Kidney (tissue), 14 donors: Measurements from ENCODE around the gene VPS18. TPM values are rescaled to one million over a fixed set of nuclear protein-coding genes. Genes with fewer than 3 reads are reported as not detected.

Experiments
- DNase-seq, 5 donors: peaks; one replicate each; pipeline ENCODE4 v3.0.0-alpha.2; 2013 to 2020
- FAIRE-seq: peaks from 2 replicates; lab custom pipeline; 2012; peaks lifted over from hg19 to GRCh38; lab: Jason Lieb, UNC
- H3K27ac ChIP-seq, 2 donors: one replicate each; pipeline ENCODE4 v1.7.0; 2013; ENCODE audit warnings: low read depth in 2 of 2, low read length in 2 of 2, inconsistent platforms in 1 of 2
- H3K27me3 ChIP-seq: one replicate; pipeline ENCODE4 v1.7.1; 2013; ENCODE audit warnings: low read length, inconsistent platforms; ENCODE audit not compliant: control insufficient read depth, insufficient read depth
- H3K36me3 ChIP-seq, 3 donors: one replicate each; pipeline versions ENCODE4 v1.7.0 to v1.7.1; 2013; ENCODE audit warnings: low read length in 3 of 3, control low read depth in 1 of 3, inconsistent platforms in 1 of 3; ENCODE audit not compliant: insufficient read depth in 3 of 3, control insufficient read depth in 2 of 3
- H3K4me1 ChIP-seq, 3 donors: one replicate each; pipeline versions ENCODE4 v1.7.0 to v1.7.1; 2013; ENCODE audit warnings: low read length in 3 of 3, inconsistent platforms in 1 of 3, low read depth in 1 of 3; ENCODE audit not compliant: control insufficient read depth in 2 of 3, insufficient read depth in 2 of 3
- H3K4me3 ChIP-seq, 3 donors: one replicate each; pipeline versions ENCODE4 v1.7.0 to v1.8.1; 2013; ENCODE audit warnings: low read length in 3 of 3, control low read depth in 1 of 3, inconsistent platforms in 1 of 3
- H3K9ac ChIP-seq, 3 donors: one replicate each; pipeline versions ENCODE4 v1.7.0 to v1.7.1; 2013; ENCODE audit warnings: low read length in 3 of 3, control low read depth in 1 of 3, inconsistent platforms in 1 of 3
- H3K9me3 ChIP-seq, 3 donors: one replicate each; pipeline versions ENCODE4 v1.7.0 to v1.7.1; 2013; ENCODE audit warnings: low read length in 3 of 3, control low read depth in 1 of 3, inconsistent platforms in 1 of 3; ENCODE audit not compliant: control insufficient read depth in 2 of 3, insufficient read depth in 1 of 3
- intact Hi-C: fragments of 100-400 bp; cut with DNase I; formaldehyde crosslinking; loops from one replicate; pipeline ENCODE4 v1.11.1; 2022
- polyA plus RNA-seq: library from polyadenylated mRNA; stranded (reverse); fragments of 350-450 nt; fragmentation: Illumina TruSeq; extraction: RNeasy Lipid Tissue Mini Kit (QIAGEN cat#74804); gene quantifications from one replicate; pipeline ENCODE4 v1.2.3, GENCODE V29; 2014; ENCODE audit warnings: low read depth, low replicate concordance; ENCODE audit not compliant: insufficient read depth
- total RNA-seq: library from RNA; stranded (reverse); fragmentation: NEBNext Ultra II Directional; extraction: Animal tissue kit (Norgen Biotek cat#: 25700); gene quantifications from one replicate; pipeline ENCODE4 v1.2.1, GENCODE V29; 2021
- TF ChIP-seq, protein P1 (sequence below): IDR thresholded peaks from 3 replicates; pipeline ENCODE4 v1.5.1; 2012; ENCODE audit warnings: mild to moderate bottlenecking, moderate library complexity, borderline replicate concordance; ENCODE audit not compliant: insufficient read depth; ENCODE audit errors: extremely low read depth
- donor health status: control.
- donor health status: control.
- donor health status: control.
- donor health status: control.
- donor health status: control.
- donor health status: DM: yes; HTN: yes; CAD: no.
- donor health status: Normal renal cell carcinoma (clear cell type).

Gene VPS18
- total and polyA plus RNA-seq, 2 donors from 2014 or later: 21.9 to 28.1 TPM

DNA sequence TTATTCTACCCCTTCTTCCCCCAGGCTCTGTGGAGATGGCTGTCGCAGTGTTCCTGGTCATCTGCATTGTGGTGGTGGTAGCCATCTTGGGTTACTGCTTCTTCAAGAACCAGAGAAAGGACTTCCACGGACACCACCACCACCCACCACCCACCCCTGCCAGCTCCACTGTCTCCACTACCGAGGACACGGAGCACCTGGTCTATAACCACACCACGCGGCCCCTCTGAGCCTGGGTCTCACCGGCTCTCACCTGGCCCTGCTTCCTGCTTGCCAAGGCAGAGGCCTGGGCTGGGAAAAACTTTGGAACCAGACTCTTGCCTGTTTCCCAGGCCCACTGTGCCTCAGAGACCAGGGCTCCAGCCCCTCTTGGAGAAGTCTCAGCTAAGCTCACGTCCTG lies 37.5 kb upstream of the VPS18 start:
- no peak overlapping the region for H3K4me3 ChIP-seq
- no peaks in the 10 kb centered on the region for H3K27me3 ChIP-seq
- H3K27ac ChIP-seq: no peak overlapping the region
- no peaks in the 10 kb centered on the region for H3K9me3 ChIP-seq
- no peak for FAIRE-seq
- peak in 1 of 5 donors; percentile 53 for DNase-seq
- intact Hi-C loops: no loop called here
- no peak overlapping the region for H3K9ac ChIP-seq
- peaks cover 0 to 34% (median 17%) of the 10 kb centered on the region in 3 donors for H3K36me3 ChIP-seq
- peaks cover 0 to 3% (median 0%) of the 10 kb centered on the region in 3 donors for H3K4me1 ChIP-seq
- TF ChIP-seq, protein P1, sequence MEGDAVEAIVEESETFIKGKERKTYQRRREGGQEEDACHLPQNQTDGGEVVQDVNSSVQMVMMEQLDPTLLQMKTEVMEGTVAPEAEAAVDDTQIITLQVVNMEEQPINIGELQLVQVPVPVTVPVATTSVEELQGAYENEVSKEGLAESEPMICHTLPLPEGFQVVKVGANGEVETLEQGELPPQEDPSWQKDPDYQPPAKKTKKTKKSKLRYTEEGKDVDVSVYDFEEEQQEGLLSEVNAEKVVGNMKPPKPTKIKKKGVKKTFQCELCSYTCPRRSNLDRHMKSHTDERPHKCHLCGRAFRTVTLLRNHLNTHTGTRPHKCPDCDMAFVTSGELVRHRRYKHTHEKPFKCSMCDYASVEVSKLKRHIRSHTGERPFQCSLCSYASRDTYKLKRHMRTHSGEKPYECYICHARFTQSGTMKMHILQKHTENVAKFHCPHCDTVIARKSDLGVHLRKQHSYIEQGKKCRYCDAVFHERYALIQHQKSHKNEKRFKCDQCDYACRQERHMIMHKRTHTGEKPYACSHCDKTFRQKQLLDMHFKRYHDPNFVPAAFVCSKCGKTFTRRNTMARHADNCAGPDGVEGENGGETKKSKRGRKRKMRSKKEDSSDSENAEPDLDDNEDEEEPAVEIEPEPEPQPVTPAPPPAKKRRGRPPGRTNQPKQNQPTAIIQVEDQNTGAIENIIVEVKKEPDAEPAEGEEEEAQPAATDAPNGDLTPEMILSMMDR: no peak

DNA sequence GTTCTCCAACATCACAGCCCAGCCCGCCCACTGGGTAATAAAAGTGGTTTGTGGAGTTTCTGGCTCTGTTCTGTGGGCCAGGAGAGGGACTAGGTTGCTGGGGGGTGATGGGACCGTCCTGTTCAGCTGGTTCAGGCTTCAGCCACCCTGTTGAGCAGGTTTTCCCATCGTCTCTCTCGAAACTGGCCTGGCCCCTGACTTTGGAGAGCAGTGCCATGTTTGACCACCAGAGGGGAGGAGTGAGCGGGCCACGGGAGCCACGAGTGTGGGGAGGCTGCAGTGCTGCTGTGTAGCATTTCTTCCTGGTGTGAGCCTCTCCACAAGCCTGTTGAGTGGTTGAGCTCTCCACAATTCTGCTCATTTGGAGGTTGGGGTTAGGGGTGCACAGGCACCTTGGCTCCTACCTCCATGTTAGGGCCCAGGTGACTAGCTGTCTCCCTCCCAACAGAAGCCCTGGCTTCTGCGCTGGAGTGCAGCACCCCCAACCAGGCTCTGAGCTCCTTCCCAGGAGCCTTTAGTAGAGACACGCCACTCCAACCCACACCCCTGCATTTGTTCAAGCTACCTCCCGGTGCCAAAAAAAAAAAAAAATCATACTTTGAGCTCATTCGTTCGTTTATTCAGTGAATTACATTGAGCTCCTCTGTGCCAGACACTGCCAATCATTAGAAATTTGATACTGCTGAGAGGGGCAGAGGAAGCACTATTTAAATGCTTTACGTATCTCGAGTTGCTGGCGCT lies 36.5 kb upstream of the VPS18 start:
- Histone ChIP-seq H3K9ac (no peak overlapping the region), H3K4me1 (peaks cover 0 to 3% (median 0%) of the 10 kb centered on the region in 3 donors), H3K9me3 (no peaks in the 10 kb centered on the region), H3K4me3 (no peak overlapping the region), H3K27ac (peak overlapping the region in 1 of 2 donors; percentile 26), H3K27me3 (no peaks in the 10 kb centered on the region), H3K36me3 (peaks cover 0 to 32% (median 17%) of the 10 kb centered on the region in 3 donors)
- FAIRE-seq: no peak
- intact Hi-C loops: no loop called here
- TF ChIP-seq, protein P1: peak; percentile 98
- peak; percentile 88 to 92 (median 92) for DNase-seq

DNA sequence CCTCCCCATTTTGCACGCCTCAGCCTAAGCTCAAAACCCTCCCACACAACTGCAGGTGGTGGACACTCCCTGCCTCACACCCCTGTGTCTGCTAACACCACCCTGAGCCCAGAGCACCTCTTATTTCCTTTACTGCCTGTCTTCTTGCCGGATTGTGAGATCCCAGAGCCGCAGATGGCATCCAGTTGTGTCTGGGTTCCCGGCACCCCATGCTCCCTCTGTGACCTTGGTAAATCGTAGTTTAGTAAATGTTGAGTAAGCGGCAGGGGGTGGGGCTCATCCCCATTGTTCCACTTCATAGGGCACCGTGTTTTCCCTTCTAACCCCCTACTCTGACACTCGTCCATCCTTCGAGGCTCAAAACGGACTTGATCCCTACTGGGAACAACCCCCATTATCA lies 35.5 kb upstream of the VPS18 start:
- no peak overlapping the region for H3K27ac ChIP-seq
- no peaks in the 10 kb centered on the region for H3K9me3 ChIP-seq
- no peak overlapping the region for H3K4me3 ChIP-seq
- no peak overlapping the region for H3K9ac ChIP-seq
- no peaks in the 10 kb centered on the region for H3K27me3 ChIP-seq
- TF ChIP-seq, protein P1: no peak
- intact Hi-C loops: no loop called here
- FAIRE-seq (no peak), DNase-seq (peak in 1 of 5 donors; percentile 45)
- H3K36me3 ChIP-seq: peaks cover 0 to 24% (median 12%) of the 10 kb centered on the region in 3 donors
- H3K4me1 ChIP-seq: peaks cover 0 to 3% (median 0%) of the 10 kb centered on the region in 3 donors
